Heart left ventricle (tissue), 16 donors: ENCODE measurements around the gene TNFAIP3. TPM values are rescaled to one million over a fixed set of nuclear protein-coding genes. Genes with fewer than 3 reads are reported as not detected.

Experiments
- ATAC-seq, 4 donors: fragments of 200-7000 bp; cut with Tn5 transposase; one replicate each; pipeline ENCODE4 v1.9.1; 2020 to 2022; ENCODE audit warnings: moderate library complexity in 4 of 4, mild to moderate bottlenecking in 3 of 4, moderate number of reproducible peaks in 1 of 4
- DNase-seq, 5 donors: peaks; one replicate each; pipeline ENCODE4 v3.0.0-alpha.2; 2020
- H3K27ac ChIP-seq, 12 donors: fragments of 200-600 bp; sonication (generic) in 4 of 12; one replicate each; pipeline versions ENCODE4 v1.5.0 to v1.8.0; 2016 to 2022; ENCODE audit warnings: mild to moderate bottlenecking in 2 of 12
- H3K27me3 ChIP-seq, 9 donors: fragments of 200-600 bp; sonication (generic) in 2 of 9; one replicate each; pipeline versions ENCODE4 v1.5.1 to v1.8.0; 2016 to 2022; ENCODE audit warnings: mild to moderate bottlenecking in 3 of 9
- H3K36me3 ChIP-seq, 9 donors: fragments of 200-600 bp; sonication (generic) in 2 of 9; one replicate each; pipeline versions ENCODE4 v1.5.0 to v1.8.0; 2018 to 2022; ENCODE audit warnings: mild to moderate bottlenecking in 2 of 9
- H3K4me1 ChIP-seq, 12 donors: fragments of 200-600 bp; sonication (generic) in 4 of 12; one replicate each; pipeline versions ENCODE4 v1.5.0 to v1.8.0; 2016 to 2022; ENCODE audit warnings: mild to moderate bottlenecking in 3 of 12
- H3K4me3 ChIP-seq, 12 donors: fragments of 200-600 bp; sonication (generic) in 4 of 12; one replicate each; pipeline versions ENCODE4 v1.5.0 to v1.8.0; 2017 to 2022; ENCODE audit warnings: mild to moderate bottlenecking in 9 of 12, moderate library complexity in 4 of 12
- H3K9me3 ChIP-seq, 12 donors: fragments of 200-600 bp; sonication (generic) in 4 of 12; one replicate each; pipeline versions ENCODE4 v1.5.0 to v1.8.0; 2016 to 2022; ENCODE audit warnings: mild to moderate bottlenecking in 1 of 12
- POLR2A ChIP-seq, 2 donors: fragments of 450-650 bp; IDR thresholded peaks; one replicate each; pipeline ENCODE4 v1.6.1; 2017; ENCODE audit warnings: antibody characterized with exemption in 2 of 2, mild to moderate bottlenecking in 2 of 2, moderate library complexity in 2 of 2
- WGBS, 4 donors: extraction: QIAGEN DNeasy Blood & Tissue Kit in 2 of 4; methylation state at CpG; one replicate each; pipeline versions ENCODE4 v1.1.5 to v1.1.7; 2013 to 2018; 5-methylcytosine and 5-hydroxymethylcytosine counted together
- intact Hi-C, 10 donors: fragments of 100-400 bp; cut with DNase I; formaldehyde crosslinking; loops; one replicate each; pipeline versions ENCODE4 v1.11.1 to v1.14.2; 2022
- polyA plus RNA-seq, 2 donors: library from polyadenylated mRNA; stranded (reverse); fragments of 200-250 nt; gene quantifications; one replicate each; pipeline ENCODE4 v1.2.3, GENCODE V29; 2013
- total RNA-seq, 9 donors: library from RNA; depleted of rRNA in 2 of 9; stranded (reverse); fragments of >200 nt in 2 of 9; fragmentation: NEBNext Ultra II Directional in 3 of 9; extraction: Animal tissue kit (Norgen Biotek cat#: 25700) in 3 of 9; gene quantifications; one replicate each; pipeline versions ENCODE4 v1.1.0 to v1.2.4, GENCODE V29; 2016 to 2023
- TF ChIP-seq, protein P1 (sequence below), 12 donors: fragments of 200-600 bp; sonication (generic) in 4 of 12; IDR thresholded peaks; one replicate each; pipeline versions ENCODE4 v1.5.0 to v1.8.0; 2018 to 2022; ENCODE audit warnings: antibody characterized with exemption in 12 of 12, mild to moderate bottlenecking in 5 of 12
- donor health status: ischemic (EF 13 %, LVEDD 7.1; RV severe dilation, severe dysfunction).
- donor health status: healthy with polysubstance abuse.
- donor health status: DM: no; HTN: yes; CAD: no.
- donor health status: DM: no; HTN: no; CAD: no.
- donor health status: ischemic (EF 25% LVEDD 6.9; RV normal size, moderate dysfunction).
- donor health status: ischemic (EF 25% LVEDD 5.7; RV mildly dilated, moderate dysfunction).
- donor health status: healthy.
- donor health status: DM: yes; HTN: yes; CAD: no.
- donor health status: ischemic (EF 35%, LVEDD 5.7; RV mildly dilated, moderate dysfunction).
- donor health status: nonischemic (EF 11% LVEDD 7.7; RV severe dilation, severe dysfunction).
- donor health status: DM: yes; HTN: yes; CAD: no.
- donor health status: PGD.
- donor health status: ischemic (EF 29% LVEDD 5.4; RV normal size, mild dysfunction).
- donor health status: nonischemic (EF 23%, LVEDD 6.1; RV moderate dilation, normal function).

Gene TNFAIP3
- total and polyA plus RNA-seq, 11 donors: 3.0 to 33.7 (median 4.7) TPM

- Histone ChIP-seq H3K36me3 (peaks cover 0 to 73% (median 69%) of the 10 kb centered on the region in 9 donors), H3K27me3 (no peaks in the 10 kb centered on the region), H3K27ac (peak overlapping the region in 2 of 12 donors; percentile 0 to 76), H3K4me3 (no peak overlapping the region), H3K9me3 (peaks cover 0 to 4% (median 0%) of the 10 kb centered on the region in 12 donors), H3K4me1 (peaks cover 0 to 75% (median 21%) of the 10 kb centered on the region in 12 donors)
- DNase-seq (peak in 1 of 5 donors; percentile 32), ATAC-seq (peak in 3 of 4 donors; percentile 17 to 23 (median 23))
- 88 to 93% (median 92%) methylated on average over 15 to 21 of the region's 21 CpGs for WGBS, 4 donors
- intact Hi-C loops: loop anchor here in 1 of 10 donors (5.0 kb wide), 1 partner anchor 51 kb away; no protein-coding TSS in a partner anchor
- TF ChIP-seq POLR2A (IDR thresholded peaks at IDR 0.05): no peak
- TF ChIP-seq, protein P1, sequence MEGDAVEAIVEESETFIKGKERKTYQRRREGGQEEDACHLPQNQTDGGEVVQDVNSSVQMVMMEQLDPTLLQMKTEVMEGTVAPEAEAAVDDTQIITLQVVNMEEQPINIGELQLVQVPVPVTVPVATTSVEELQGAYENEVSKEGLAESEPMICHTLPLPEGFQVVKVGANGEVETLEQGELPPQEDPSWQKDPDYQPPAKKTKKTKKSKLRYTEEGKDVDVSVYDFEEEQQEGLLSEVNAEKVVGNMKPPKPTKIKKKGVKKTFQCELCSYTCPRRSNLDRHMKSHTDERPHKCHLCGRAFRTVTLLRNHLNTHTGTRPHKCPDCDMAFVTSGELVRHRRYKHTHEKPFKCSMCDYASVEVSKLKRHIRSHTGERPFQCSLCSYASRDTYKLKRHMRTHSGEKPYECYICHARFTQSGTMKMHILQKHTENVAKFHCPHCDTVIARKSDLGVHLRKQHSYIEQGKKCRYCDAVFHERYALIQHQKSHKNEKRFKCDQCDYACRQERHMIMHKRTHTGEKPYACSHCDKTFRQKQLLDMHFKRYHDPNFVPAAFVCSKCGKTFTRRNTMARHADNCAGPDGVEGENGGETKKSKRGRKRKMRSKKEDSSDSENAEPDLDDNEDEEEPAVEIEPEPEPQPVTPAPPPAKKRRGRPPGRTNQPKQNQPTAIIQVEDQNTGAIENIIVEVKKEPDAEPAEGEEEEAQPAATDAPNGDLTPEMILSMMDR (IDR thresholded peaks at IDR 0.05): no peak
These were observed 13.9 kb downstream of the TNFAIP3 start for GRCh38 chr6:137880746-137881521.

DNA sequence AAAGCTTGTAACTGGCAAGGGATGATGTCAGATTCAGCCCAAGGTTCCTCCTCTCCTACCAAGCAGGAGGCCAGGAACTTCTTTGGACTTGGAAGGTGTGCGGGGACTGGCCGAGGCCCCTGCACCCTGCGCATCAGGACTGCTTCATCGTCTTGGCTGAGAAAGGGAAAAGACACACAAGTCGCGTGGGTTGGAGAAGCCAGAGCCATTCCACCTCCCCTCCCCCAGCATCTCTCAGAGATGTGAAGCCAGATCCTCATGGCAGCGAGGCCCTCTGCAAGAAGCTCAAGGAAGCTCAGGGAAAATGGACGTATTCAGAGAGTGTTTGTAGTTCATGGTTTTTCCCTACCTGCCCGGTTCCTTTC lies 14.4 kb downstream of the TNFAIP3 start:
- H3K27ac ChIP-seq: peak overlapping the region in 1 of 12 donors; percentile 76
- TF ChIP-seq, protein P1 (IDR thresholded peaks at IDR 0.05): no peak
- no peak for TF ChIP-seq POLR2A (IDR thresholded peaks at IDR 0.05)
- H3K4me1 ChIP-seq: peaks cover 0 to 69% (median 21%) of the 10 kb centered on the region in 12 donors
- no peak for DNase-seq
- intact Hi-C loops: loop anchor here in 1 of 10 donors (5.0 kb wide), 1 partner anchor 51 kb away; no protein-coding TSS in a partner anchor
- H3K27me3 ChIP-seq: no peaks in the 10 kb centered on the region
- H3K4me3 ChIP-seq: no peak overlapping the region
- peaks cover 0 to 9% (median 0%) of the 10 kb centered on the region in 12 donors for H3K9me3 ChIP-seq
- 84 to 93% (median 90%) methylated on average over 9 of the region's 9 CpGs for WGBS, 4 donors
- ATAC-seq: no peak
- H3K36me3 ChIP-seq: peaks cover 0 to 67% (median 64%) of the 10 kb centered on the region in 9 donors

DNA sequence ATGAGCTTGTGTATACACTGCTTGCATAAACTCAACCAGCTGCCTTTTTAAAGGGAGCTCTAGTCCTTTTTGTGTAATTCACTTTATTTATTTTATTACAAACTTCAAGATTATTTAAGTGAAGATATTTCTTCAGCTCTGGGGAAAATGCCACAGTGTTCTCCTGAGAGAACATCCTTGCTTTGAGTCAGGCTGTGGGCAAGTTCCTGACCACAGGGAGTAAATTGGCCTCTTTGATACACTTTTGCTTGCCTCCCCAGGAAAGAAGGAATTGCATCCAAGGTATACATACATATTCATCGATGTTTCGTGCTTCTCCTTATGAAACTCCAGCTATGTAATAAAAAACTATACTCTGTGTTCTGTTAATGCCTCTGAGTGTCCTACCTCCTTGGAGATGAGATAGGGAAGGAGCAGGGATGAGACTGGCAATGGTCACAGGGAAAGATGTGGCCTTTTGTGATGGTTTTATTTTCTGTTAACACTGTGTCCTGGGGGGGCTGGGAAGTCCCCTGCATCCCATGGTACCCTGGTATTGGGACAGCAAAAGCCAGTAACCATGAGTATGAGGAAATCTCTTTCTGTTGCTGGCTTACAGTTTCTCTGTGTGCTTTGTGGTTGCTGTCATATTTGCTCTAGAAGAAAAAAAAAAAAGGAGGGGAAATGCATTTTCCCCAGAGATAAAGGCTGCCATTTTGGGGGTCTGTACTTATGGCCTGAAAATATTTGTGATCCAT lies 15.3 kb downstream of the TNFAIP3 start:
- H3K27me3 ChIP-seq: no peaks in the 10 kb centered on the region
- no peak for ATAC-seq
- H3K4me1 ChIP-seq: peaks cover 0 to 60% (median 21%) of the 10 kb centered on the region in 12 donors
- H3K9me3 ChIP-seq: peaks cover 0 to 10% (median 0%) of the 10 kb centered on the region in 12 donors
- TF ChIP-seq POLR2A (IDR thresholded peaks at IDR 0.05): no peak
- TF ChIP-seq, protein P1 (IDR thresholded peaks at IDR 0.05): no peak
- H3K27ac ChIP-seq: peak overlapping the region in 2 of 12 donors; percentile 14 to 76
- no peak for DNase-seq
- H3K4me3 ChIP-seq: no peak overlapping the region
- WGBS, 4 donors: 85 to 94% (median 88%) methylated on average over 2 of the region's 2 CpGs
- intact Hi-C loops: loop anchor here in 1 of 10 donors (5.0 kb wide), 1 partner anchor 50 kb away; no protein-coding TSS in a partner anchor
- H3K36me3 ChIP-seq: peaks cover 0 to 58% (median 55%) of the 10 kb centered on the region in 9 donors
